ENCODE results near the gene RNF224. TPM values are rescaled to one million over a fixed set of nuclear protein-coding genes. Genes with fewer than 3 reads are reported as not detected.
A peak's percentile ranks its signal among the peaks of the same experiment; 100 is the strongest.

RNF224 gene
- total and polyA plus RNA-seq, 10 of the 15 experiments (the other 5 are each of a cell fraction or from before 2014, with no cell fraction given) = not detected

- TF ChIP-seq IKZF1 (conservative IDR thresholded peaks at IDR 0.05) = peak; percentile 98
- TF ChIP-seq BCL11A (IDR thresholded peaks at IDR 0.05; ENCODE audit: low read depth, low read length) = no peak
- TF ChIP-seq NFIC (IDR thresholded peaks at IDR 0.05; ENCODE audit: low read depth, low read length) = no peak
- peak; percentile 88 for TF ChIP-seq BACH1 (IDR thresholded peaks at IDR 0.05; ENCODE audit: borderline replicate concordance)
- no peak for TF ChIP-seq SMAD5 (IDR thresholded peaks at IDR 0.05; ENCODE audit: low read depth)
- peak; percentile 8 for TF ChIP-seq MEF2B (IDR thresholded peaks at IDR 0.05; ENCODE audit: partially characterized antibody, poor library complexity, severe bottlenecking)
- no peak for TF ChIP-seq HDAC2 (IDR thresholded peaks at IDR 0.05)
- TF ChIP-seq SIN3A (IDR thresholded peaks at IDR 0.05; ENCODE audit: low read depth, low read length) = peak; percentile 83
- peak; percentile 95 for TF ChIP-seq LARP7 (IDR thresholded peaks at IDR 0.05)
- no peak; the same call in 1 of the 2 replicates for TF ChIP-seq CBFB (IDR thresholded peaks at IDR 0.05; ENCODE audit: low read depth)
- TF ChIP-seq SREBF1 (IDR thresholded peaks at IDR 0.05; ENCODE audit: low read length) = 0 out of 2 replicates have a peak, but pooled peaks have one; percentile 37
- peak; percentile 84 for TF ChIP-seq GABPA (IDR thresholded peaks at IDR 0.05; ENCODE audit: low read depth)
- TF ChIP-seq BCLAF1 (IDR thresholded peaks at IDR 0.05) = peak; percentile 53; the same call in 1 of the 2 replicates
- peak; percentile 90 for TF ChIP-seq HCFC1 (IDR thresholded peaks at IDR 0.05; ENCODE audit: low read length)
- peak; percentile 97 for TF ChIP-seq ZBTB11 (CRISPR knock-in tag; IDR thresholded peaks at IDR 0.05)
- TF ChIP-seq KDM1A (IDR thresholded peaks at IDR 0.05; ENCODE audit: borderline replicate concordance) = no peak
- TF ChIP-seq SIX5 (IDR thresholded peaks at IDR 0.05; ENCODE audit: low read depth, low read length, severe bottlenecking) = peak; percentile 80
- TF ChIP-seq KLF5 (IDR thresholded peaks at IDR 0.05; ENCODE audit: partially characterized antibody) = no peak
- TF ChIP-seq CHD4 (IDR thresholded peaks at IDR 0.05) = no peak
- TF ChIP-seq SREBF2 (IDR thresholded peaks at IDR 0.05; ENCODE audit: low read length) = no peak
- 0 out of 2 replicates have a peak, but pooled peaks have one; percentile 23 for TF ChIP-seq CHD1 (IDR thresholded peaks at IDR 0.05; ENCODE audit: low read depth, low read length)
- TF ChIP-seq IKZF2 (IDR thresholded peaks at IDR 0.05) = no peak
- TF ChIP-seq CEBPB (IDR thresholded peaks at IDR 0.05; ENCODE audit: borderline replicate concordance in 1 of 2, low read depth in 2 of 2, low read length in 2 of 2) = no peak
- TF ChIP-seq GATAD2B (conservative IDR thresholded peaks at IDR 0.05; ENCODE audit: low read depth) = peak; percentile 93
- TF ChIP-seq ZZZ3 (IDR thresholded peaks at IDR 0.05; ENCODE audit: control insufficient read depth, insufficient read length, low read depth) = no peak
- TF ChIP-seq FOXM1 (IDR thresholded peaks at IDR 0.05; ENCODE audit: low read depth, low read length) = no peak
- TF ChIP-seq ZNF622 (IDR thresholded peaks at IDR 0.05) = no peak
- no peak for TF ChIP-seq CREM (IDR thresholded peaks at IDR 0.05; ENCODE audit: low read depth)
- no peak; the same call in 1 of the 2 replicates for TF ChIP-seq RUNX3 (IDR thresholded peaks at IDR 0.05; ENCODE audit: low read length)
Measured at GRCh38 chr9:137254624-137255447, 27.5 kb downstream of the RNF224 start, which contains the start of gene NELFB (continued).

Measured in GM12878 (cell line).